ENCODE data around the gene FOXE1. TPM values are rescaled to one million over a fixed set of nuclear protein-coding genes. Genes with fewer than 3 reads are reported as not detected.

Gene FOXE1
- total RNA-seq, 1 experiment from 2014 or later = 0.82 TPM

DNA sequence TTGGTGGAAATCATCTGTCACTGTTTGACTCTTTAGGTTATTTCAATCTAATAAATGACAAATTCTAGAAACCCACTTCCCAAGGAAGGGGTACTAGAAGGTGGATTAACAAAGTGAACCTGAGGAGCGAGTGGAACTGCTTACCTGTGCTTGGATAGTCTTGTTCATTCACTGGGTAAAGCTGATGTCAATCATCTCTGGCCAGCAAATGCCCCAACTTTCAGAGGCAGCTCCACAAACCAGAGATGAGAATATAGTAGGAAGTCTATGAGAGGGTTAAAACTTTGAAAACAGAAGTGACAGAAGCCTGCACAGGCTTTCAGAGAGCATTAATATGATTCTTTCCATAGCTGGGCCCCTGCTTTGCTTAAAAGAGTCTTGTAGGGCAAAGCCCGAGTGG, 7.3 kb upstream of the FOXE1 start:
- in situ Hi-C loops (cut with HindIII; ENCODE audit: low pct_unique_long_range_greater_than_20kb, low sequenced_read_pairs) = no loop called here
- H3K27me3 ChIP-seq (ENCODE audit: control insufficient read depth, insufficient read depth, low read length) = no peaks in the 10 kb centered on the region
- no peak overlapping the region for H3K4me3 ChIP-seq (ENCODE audit: low read depth in 2 of 2, low read length in 2 of 2)
- no peaks in the 10 kb centered on the region for H3K9me3 ChIP-seq (ENCODE audit: control insufficient read depth, insufficient read depth, low read depth, low read length)
- TF ChIP-seq SIN3A (IDR thresholded peaks at IDR 0.05; ENCODE audit: borderline replicate concordance, insufficient read depth, low read depth, low read length) (no peak), POLR2AphosphoS5 (IDR thresholded peaks at IDR 0.05; ENCODE audit: low read depth, low read length) (no peak), TCF7L2 (IDR thresholded peaks at IDR 0.05; ENCODE audit: low read depth, low read length) (no peak)
- TF ChIP-seq, protein P1, sequence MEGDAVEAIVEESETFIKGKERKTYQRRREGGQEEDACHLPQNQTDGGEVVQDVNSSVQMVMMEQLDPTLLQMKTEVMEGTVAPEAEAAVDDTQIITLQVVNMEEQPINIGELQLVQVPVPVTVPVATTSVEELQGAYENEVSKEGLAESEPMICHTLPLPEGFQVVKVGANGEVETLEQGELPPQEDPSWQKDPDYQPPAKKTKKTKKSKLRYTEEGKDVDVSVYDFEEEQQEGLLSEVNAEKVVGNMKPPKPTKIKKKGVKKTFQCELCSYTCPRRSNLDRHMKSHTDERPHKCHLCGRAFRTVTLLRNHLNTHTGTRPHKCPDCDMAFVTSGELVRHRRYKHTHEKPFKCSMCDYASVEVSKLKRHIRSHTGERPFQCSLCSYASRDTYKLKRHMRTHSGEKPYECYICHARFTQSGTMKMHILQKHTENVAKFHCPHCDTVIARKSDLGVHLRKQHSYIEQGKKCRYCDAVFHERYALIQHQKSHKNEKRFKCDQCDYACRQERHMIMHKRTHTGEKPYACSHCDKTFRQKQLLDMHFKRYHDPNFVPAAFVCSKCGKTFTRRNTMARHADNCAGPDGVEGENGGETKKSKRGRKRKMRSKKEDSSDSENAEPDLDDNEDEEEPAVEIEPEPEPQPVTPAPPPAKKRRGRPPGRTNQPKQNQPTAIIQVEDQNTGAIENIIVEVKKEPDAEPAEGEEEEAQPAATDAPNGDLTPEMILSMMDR (IDR thresholded peaks at IDR 0.05) = no peak
- TF ChIP-seq, protein P2, sequence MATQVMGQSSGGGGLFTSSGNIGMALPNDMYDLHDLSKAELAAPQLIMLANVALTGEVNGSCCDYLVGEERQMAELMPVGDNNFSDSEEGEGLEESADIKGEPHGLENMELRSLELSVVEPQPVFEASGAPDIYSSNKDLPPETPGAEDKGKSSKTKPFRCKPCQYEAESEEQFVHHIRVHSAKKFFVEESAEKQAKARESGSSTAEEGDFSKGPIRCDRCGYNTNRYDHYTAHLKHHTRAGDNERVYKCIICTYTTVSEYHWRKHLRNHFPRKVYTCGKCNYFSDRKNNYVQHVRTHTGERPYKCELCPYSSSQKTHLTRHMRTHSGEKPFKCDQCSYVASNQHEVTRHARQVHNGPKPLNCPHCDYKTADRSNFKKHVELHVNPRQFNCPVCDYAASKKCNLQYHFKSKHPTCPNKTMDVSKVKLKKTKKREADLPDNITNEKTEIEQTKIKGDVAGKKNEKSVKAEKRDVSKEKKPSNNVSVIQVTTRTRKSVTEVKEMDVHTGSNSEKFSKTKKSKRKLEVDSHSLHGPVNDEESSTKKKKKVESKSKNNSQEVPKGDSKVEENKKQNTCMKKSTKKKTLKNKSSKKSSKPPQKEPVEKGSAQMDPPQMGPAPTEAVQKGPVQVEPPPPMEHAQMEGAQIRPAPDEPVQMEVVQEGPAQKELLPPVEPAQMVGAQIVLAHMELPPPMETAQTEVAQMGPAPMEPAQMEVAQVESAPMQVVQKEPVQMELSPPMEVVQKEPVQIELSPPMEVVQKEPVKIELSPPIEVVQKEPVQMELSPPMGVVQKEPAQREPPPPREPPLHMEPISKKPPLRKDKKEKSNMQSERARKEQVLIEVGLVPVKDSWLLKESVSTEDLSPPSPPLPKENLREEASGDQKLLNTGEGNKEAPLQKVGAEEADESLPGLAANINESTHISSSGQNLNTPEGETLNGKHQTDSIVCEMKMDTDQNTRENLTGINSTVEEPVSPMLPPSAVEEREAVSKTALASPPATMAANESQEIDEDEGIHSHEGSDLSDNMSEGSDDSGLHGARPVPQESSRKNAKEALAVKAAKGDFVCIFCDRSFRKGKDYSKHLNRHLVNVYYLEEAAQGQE (IDR thresholded peaks at IDR 0.05; ENCODE audit: insufficient read depth in 1 of 2, low read depth in 2 of 2, low read length in 1 of 2) = no peak
- H3K4me1 ChIP-seq (ENCODE audit: control insufficient read depth, insufficient read depth, low read length) = no peaks in the 10 kb centered on the region
- ChIA-PET CTCF (no interaction called here), POLR2A (no interaction called here)
- no peaks in the 10 kb centered on the region for H3K36me3 ChIP-seq (ENCODE audit: control insufficient read depth, insufficient read depth, low read length)
- intact Hi-C loops (cut with micrococcal nuclease; ENCODE audit: unreplicated experiment) = no loop called here
- no peak for DNase-seq (ENCODE audit: low read depth, low spot score)
- no TSS peak for BruUV-seq (replicated peaks)
- no peak overlapping the region for H3K27ac ChIP-seq (ENCODE audit: low read length)
- ATAC-seq = no peak

DNA sequence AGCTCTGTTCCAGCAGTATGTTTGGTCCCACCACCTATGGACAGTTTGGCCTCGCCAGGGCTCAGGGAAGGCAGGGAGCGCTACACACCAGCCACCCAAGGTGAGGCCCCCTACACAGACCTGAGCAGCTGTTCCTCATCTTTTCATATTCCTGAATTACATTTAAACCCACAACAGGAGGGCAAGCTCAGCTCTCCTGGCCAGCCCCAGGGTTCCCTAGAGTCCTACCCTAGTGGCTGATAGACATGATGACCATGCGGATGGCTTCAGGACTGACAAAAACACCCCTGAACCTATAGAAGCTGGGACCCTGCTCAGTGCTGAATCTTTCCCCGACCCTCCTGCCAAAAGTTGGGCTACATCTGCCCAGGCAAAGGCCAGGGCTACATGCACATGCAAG, 6.7 kb upstream of the FOXE1 start:
- no peaks in the 10 kb centered on the region for H3K9me3 ChIP-seq (ENCODE audit: control insufficient read depth, insufficient read depth, low read depth, low read length)
- no peaks in the 10 kb centered on the region for H3K36me3 ChIP-seq (ENCODE audit: control insufficient read depth, insufficient read depth, low read length)
- intact Hi-C loops (cut with micrococcal nuclease; ENCODE audit: unreplicated experiment) (no loop called here), in situ Hi-C loops (cut with HindIII; ENCODE audit: low pct_unique_long_range_greater_than_20kb, low sequenced_read_pairs) (no loop called here)
- H3K27ac ChIP-seq (ENCODE audit: low read length) = no peak overlapping the region
- DNase-seq (ENCODE audit: low read depth, low spot score) = no peak
- ChIA-PET POLR2A (no interaction called here), CTCF (no interaction called here)
- TF ChIP-seq POLR2AphosphoS5 (IDR thresholded peaks at IDR 0.05; ENCODE audit: low read depth, low read length) (no peak), TCF7L2 (IDR thresholded peaks at IDR 0.05; ENCODE audit: low read depth, low read length) (no peak)
- TF ChIP-seq, protein P2 (IDR thresholded peaks at IDR 0.05; ENCODE audit: insufficient read depth in 1 of 2, low read depth in 2 of 2, low read length in 1 of 2) = no peak
- TF ChIP-seq, protein P1 (IDR thresholded peaks at IDR 0.05) = no peak
- no peaks in the 10 kb centered on the region for H3K4me1 ChIP-seq (ENCODE audit: control insufficient read depth, insufficient read depth, low read length)
- ATAC-seq = no peak
- BruUV-seq (replicated peaks) = no TSS peak
- no peaks in the 10 kb centered on the region for H3K27me3 ChIP-seq (ENCODE audit: control insufficient read depth, insufficient read depth, low read length)
- H3K4me3 ChIP-seq (ENCODE audit: low read depth in 2 of 2, low read length in 2 of 2) = no peak overlapping the region
